Stimulated activated CD8-positive, alpha-beta memory T cell treated with anti-CD3 and anti-CD28 coated beads, Interleukin-4, amount 100 ng/mL, for 24 hours (primary cell): ENCODE measurements around the gene CROCC2.

ENCODE experiments used
- DNase-seq: peaks from one replicate; pipeline ENCODE4 v3.0.0-alpha.2; 2020; ENCODE audit warnings: low read depth

The CROCC2 gene

DNA sequence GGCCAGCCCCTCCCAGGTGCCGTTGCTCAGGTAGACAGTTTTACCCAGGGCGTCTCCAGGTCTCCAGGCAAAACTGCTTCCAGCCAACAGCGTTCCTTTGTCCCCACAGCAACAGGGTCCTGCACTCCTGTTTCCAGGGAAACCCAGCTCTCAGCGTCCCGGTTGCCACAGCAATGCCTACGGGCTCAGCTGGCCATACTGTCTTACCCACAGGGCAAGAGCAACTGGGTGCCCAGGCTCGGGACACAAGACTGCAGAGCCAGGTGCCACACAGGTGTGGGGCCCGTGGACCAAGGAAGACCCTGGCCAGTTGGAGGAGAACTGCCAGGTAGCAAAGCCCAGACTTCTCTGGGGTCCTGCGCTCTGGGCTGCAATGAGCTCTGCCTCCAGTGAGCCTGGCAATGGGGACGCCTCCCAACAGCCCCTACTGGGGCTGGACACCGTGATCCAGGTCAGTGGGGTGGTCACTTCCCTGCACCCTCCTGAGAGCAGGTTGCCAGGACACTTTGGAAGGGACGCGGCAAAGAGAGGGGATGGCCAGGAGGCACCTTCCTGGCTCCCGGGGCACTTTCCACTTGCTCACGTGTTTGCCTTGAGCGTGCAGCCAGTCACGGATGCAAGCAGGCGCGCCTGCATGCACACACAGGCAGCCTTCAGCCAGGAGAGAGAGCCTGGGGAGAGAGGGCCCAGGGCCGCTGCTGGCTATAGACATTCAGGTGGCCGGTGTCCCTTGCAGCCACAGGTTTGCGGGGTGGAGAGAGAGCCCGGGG, at the start of gene CROCC2:
Gene CROCC2 (plus strand): TSS at position 196 of the 770 bp plus-strand sequence. CDS start 178 bp downstream, at position 374.
- no peak for DNase-seq

DNA sequence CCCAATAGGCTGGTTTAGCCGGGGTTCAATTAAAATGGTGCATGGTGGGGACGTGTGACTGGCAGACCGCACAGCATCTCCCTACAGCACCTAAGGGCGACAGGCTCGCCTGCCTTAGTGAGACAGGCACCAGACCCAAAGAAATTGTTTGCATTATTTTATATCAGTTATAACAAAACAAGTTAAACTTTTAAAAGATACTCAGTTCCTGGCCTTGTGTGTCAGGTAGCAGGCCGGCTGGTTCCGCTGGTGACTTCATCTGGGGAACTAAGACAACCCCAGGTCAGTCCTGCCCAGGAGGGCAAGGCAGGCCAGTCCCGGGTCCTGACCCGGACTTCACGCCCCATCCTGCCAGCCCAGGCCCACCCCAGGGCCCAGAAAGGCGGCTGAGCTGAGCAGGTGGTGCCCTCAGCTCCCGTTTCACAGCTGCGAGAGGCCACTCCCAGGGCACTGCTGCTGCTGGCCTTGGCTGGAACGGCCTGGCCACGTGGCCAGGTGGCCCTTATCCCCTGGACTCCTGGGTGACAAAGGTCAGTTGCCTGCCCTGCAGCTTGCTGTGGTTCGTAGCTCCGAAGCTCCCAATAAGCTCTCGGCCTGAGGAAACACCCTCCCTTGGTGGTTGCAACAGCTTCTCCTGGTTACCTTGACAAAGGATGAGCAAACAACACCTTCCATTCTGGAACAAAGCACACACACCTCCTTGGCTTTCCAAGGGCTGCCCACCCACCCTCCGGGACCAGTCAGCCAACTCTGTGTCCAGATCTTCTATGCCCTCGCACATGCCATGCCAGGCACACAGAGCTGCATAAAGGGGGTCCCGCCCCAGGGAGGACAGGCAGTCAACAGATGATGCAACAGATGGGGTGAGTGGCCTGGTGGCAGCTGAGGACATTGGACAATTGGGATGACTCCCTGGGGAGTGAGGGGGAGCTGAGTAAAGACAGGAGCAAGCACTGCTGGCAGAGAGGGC, 48.8 kb upstream of the CROCC2 start:
- DNase-seq, result no peak

DNA sequence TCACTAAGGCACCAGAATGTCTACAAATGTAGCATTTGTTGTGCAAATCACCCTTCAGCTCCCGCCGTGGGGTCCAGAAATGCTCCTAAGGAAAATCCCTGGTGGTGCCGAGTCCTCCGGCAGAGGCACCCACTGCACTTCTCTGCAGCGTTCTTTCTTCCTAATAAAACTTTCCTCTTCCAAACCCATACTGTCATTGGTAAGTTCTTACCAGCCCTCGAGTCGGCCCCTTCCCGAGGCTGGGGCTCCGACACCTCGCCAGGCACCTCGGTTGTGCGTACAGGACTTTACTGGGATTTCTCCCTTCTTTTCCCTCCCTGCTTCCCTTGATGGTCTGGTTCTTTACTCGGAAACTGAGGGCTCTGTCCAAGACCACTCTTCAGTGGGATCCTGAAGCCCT, 47.8 kb upstream of the CROCC2 start:
- DNase-seq, result no peak

DNA sequence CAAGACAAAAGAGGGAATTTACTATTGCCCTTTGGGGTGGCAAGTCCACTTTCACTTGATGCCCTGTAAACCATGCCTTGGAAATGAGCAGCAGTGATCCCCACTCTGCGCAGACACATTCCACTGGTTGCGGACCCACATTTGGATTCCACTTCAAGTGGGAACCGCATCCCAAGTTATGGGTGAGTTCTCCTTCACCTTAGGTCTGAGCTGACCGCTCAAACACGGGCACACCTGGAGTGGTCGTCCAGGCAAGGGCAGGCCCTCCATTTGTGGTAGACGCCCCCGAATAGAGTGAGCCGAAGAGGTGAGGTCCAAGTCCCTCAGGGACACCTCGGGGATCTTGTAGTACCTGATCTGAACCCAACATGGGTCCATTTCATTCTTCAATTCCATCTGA, 47.3 kb upstream of the CROCC2 start:
- no peak for DNase-seq

DNA sequence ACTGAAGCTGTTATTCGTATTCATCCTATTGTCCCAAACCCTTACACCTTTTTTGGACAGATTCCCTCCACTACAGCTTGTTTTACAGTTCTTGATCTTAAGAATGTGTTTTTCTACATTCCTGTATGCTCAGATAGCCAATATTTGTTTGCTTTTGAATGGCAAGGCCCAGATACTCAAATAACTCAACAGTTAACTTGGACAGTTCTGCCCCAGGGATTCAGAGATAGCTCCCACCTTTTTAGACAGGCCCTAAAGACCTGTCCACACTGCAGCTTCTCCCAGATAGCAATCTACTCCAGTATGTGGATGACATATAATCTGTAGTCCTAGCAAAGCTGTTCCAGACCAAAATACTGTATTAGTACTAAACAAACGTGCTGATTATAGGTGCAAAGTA, 44.6 kb upstream of the CROCC2 start:
- DNase-seq, result no peak

DNA sequence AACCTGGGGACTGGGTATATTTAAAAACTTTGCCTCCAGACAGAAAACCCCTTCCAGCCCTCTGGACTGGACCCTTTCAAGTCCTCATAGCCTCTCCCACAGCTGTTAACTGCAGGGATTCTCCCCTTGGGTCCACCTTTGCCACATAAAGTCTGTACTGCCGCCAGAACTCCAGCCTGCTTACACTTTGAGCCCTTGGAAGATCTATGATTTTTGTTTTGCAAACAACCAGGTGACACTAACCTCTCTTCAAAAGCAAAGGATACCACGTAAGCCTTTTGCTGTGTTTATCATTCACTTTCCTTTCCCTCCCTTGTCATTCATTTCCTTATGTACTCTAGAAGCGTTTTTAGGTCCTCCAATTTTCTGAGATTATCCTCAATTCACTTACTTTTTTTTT, 41.7 kb upstream of the CROCC2 start:
- DNase-seq, result no peak

DNA sequence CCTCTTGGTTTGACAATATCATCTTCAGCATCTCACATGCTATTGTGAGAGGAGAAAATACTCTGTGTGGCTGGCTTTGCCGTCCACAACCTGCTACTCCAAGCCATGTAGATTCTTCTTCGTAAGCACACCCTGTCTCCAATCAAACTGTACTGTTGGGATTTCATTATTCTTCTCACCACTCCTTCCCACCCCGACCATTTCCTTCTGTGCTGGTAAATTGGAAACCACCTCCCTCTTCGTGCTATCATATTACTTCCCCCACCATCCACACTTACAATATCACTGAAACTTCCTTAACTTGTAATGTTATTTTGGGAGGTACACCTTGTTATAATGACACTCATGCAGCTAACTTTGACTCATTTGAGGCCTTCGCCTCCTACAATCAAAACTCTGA, 40.7 kb upstream of the CROCC2 start:
- no peak for DNase-seq

DNA sequence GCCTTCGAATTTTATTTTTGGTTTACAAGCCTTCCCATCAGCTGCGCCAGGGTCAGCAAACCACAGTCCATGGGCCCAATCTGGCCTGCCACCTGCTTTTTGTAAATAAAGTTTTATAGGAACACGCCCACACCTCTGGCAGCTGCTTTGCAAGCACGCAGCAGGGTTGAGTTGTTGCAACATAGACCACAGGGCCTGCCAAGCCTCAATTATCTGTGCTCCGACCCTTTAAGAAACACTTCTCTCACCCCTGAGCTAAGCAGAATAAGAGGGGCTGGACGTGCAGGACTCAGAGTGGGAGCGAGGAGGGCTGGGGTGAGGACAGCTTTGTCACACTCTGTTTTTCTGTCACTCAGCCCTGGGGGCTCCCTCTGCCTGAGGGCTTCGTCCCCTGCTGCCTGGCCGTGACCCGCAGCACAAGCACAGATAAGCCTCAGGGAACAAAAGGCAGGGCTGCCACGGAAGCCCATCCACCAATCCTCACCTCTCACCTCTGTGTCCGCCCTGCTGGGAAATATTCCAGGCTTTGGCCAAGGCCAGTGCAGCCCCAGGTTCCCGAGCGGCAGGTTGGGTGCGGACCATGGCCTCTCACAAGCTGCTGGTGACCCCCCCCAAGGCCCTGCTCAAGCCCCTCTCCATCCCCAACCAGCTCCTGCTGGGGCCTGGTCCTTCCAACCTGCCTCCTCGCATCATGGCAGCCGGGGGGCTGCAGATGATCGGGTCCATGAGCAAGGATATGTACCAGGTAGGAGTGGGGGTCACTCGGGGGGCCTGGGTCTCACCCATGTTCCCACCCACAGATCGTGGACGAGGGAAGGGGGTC, 37.6 kb upstream of the CROCC2 start, which contains the start of gene AGXT:
Gene AGXT (plus strand): TSS at position 539 of the 823 bp plus-strand sequence. CDS start 42 bp downstream, at position 581.
- no peak for DNase-seq

DNA sequence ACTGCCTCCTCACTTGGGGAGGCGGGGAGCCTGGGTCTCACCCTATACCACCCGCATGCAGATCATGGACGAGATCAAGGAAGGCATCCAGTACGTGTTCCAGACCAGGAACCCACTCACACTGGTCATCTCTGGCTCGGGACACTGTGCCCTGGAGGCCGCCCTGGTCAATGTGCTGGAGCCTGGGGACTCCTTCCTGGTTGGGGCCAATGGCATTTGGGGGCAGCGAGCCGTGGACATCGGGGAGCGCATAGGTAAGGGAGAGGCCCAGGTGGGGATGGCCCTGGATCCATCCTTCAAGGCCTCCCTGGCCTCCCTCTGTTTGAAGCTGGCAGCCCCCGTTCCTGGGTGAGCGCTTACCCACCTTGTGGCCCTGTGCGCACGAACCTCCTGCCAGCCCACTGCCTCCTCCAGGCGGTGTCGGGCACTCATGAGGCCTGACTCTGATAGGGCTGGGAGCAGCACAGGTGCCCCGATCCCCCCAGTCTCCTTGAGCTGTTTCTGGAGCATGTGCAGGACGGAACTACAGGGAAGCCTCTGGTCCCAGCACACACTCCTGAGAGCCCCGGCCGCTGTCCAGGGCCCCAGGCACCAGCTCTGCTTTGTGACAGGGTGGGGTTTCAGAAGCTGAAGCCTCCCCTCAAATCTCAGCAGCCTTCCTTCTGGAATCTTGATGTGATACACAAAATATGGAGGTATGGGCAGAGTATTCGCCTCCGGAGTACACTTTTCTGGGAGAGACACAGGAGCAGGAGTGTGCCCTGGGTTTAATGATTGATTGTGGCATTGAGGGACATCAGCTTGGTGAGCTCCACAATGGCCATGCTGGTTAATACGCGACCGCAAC, 36.8 kb upstream of the CROCC2 start:
- DNase-seq, result no peak

DNA sequence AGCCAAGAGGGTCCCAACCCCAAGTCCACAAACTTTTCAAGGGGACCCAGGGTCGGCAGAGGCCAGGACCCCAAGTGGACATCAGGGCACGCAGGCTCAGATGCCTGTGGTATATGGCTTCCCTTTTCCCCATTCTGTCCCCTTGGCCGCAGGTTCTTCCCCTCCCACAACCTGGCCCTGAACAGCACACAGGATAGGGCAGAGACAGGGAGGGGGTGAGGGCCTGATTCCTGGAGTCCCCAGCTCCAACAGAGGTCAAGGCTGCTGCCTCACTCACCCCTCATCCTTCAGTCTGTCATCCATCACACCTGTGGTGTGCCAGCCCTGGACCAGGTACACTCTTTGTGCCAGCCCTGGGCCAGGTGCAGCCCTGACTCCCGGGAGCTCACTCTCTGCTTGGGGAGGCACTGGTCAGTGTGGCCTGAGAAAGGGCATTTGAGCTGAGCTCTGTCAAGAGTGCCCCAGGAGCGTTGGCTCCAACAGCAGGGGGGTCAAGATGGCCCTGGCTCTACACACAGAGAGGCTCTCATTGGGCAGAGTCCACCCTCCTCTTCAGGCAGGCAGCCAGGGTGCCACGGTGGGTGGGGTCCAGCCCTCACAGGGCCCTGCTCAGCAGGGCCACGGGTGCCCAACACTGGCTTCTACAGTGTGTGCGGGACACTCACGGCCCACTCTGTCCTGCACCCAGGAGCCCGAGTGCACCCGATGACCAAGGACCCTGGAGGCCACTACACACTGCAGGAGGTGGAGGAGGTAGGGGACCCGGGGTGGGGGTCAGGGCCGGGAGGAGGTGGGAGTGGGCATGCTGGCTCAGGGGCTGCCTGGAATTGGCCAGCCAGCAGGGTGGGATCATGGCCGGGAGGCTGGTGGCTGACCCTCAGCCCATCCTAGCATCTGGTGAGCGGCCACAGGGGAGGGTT, 35.9 kb upstream of the CROCC2 start:
- no peak for DNase-seq

DNA sequence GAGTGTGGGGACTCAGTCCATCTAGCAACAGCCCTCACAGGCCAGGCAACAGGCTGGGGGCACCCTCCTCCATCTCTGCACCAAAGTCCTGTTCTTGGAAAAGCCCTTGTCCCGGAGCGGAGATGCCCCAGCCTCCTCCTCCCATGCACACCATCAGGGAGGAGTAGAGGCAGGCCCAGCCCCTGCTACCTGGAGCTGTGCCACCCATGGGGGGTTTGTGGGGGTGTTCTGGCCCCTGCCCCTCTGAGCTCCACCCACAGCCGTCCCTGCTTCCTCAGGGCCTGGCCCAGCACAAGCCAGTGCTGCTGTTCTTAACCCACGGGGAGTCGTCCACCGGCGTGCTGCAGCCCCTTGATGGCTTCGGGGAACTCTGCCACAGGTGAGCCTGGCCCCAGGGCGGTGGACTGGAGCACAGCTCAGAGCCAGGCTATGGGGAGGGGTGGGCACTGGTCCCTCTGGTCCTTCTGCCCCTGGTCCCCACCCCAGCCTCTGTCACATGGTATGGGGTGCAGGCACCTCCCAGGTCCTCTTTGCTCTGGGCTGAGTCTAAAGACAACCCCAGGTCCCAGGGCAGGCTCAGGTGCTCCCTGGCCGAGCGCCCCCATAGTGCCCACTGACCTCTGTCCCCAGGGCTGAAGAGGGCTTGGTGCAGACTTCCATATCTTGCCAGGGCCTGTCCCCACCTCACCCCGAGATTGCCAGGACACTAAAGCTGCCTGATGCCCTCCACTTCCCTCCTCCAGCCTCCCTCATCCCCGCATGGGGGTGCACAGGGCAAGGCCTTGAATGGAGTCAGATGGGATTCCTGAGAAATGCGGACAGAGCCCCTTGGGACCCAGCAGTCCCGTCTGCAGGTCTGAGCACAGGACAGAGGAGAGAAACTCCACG, 34.8 kb upstream of the CROCC2 start:
- DNase-seq, result no peak

DNA sequence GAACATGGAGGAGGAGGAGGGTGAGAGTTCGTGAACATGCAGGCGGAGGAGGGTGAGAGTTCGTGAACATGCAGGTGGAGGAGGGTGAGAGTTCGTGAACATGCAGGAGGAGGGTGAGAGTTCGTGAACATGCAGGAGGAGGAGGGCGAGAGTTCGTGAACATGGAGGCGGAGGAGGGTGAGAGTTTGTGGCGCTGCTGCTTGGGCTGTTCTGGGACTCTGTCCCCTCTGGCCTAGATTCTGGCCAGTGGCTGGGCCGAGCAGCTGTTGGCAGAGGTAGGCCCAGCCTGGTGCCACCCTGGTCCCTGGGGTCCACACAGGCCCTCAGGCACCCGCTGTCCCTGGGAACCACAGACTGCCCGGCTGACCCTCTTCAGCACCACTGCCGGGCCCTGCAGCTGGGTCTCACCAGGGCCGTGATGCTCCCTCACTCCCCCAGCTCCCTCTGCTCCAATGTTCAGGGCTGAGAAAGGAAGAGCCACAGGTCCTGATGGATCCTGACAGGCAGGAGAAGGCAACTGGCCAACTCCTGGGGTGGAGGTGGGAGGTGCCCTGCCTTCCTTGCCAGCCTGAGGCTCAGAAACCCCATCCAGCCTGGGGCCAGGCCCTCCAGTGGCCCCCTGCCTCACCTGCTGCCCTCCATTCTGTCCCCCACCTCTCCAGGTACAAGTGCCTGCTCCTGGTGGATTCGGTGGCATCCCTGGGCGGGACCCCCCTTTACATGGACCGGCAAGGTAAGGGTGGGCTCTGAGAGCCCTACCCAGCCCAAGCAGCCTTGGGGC, 33.6 kb upstream of the CROCC2 start:
- no peak for DNase-seq

DNA sequence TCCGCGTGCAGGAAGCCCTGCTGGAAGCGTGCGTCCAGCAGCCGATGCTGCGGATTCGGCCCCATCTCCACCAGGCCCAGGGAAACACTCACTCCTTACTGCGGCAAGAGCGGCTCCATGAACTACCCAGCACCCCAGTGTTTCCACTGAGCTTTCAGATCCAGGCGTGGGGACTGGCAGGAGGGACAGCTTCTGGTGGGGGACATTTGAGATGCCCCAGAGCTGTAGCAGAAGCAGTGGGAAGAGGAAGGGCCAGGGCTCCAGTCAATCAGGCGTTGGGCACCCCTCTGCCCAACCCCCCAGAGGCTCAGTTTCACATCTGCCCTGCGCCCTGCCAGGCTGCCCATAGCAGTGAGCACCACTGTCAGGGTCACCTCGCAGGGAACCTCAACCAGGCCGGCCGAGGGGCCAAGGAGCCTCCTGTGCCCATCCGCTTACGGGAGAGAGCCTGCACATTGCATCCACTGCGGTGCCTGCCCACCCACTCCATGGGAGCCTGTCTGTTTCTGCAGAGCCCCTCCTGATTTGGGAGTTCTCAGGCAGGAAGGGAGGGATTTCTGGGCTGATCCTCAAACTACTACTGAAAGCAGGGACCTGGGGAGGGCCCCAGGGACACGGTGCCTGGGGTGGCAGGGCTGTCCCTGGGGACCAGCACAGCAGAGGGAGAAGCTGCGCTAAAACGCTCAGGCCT, 32.9 kb upstream of the CROCC2 start:
- DNase-seq, result no peak

DNA sequence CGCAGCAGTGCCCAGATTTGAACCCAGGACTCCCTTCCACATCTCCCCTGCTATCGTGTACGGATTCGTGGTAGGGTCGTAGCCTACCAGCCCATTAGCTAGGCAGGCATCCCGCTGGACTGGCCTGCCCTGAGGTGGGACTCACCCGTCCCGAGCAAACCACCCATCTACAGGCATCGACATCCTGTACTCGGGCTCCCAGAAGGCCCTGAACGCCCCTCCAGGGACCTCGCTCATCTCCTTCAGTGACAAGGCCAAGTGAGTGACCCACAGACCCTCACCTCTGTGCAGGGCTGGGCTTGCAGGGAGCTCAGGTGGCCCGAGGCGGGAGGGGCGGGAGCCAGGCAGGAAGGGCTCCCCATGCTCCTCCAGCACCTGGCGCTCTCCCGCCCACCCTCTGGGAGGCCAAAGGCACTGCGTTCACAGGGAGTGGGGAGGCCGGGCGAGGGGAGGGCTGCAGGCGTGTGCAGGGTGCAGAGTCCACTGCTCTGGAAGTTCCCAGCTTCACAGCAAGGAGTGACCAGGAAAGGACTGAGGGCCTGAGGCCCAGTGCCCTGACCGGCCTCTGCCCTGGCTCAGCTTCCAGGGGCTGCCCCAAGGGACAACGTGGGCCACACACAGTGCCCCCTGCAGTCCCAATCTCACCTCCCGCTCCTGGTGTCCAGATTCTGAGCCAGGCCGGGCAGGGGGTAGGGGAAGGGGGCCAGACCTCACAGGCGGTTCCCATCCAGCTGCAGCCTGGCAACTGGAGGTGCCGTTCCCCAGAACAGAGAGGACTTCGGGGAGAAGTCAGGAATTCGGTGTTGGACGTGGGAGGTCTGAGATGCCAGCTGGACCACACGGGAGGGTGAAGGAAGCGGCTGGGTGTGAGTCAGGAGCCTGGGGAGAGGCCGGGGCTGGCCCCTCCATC, 32.1 kb upstream of the CROCC2 start:
- no peak for DNase-seq

DNA sequence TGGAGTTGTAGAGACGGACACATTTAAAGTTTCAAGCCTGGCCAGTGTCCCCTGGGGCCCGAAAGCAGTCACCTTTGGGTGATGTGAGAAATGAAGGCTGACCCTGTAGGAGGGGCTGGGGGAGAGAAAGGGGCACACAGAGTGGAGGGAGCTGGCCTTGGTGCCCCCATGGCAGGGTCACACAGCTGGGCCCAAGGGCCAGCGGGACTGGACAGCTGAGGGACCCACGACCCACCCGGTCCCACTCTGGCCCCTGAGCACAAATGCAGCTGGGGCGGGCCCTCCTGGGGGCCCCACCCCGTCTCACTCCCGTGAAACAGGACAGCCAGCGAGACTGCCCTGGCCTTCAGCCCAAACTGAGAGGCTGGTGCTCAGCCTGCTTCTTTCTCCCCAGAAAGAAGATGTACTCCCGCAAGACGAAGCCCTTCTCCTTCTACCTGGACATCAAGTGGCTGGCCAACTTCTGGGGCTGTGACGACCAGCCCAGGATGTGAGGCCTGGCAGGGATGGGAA, 31.4 kb upstream of the CROCC2 start:
- no peak for DNase-seq
